ENCODE measurements around the gene LIN54. TPM values are rescaled to one million over a fixed set of nuclear protein-coding genes. Genes with fewer than 3 reads are reported as not detected.
A peak's percentile ranks its signal among the peaks of the same experiment; 100 is the strongest.

LIN54 gene
- total and polyA plus RNA-seq, 9 of the 15 experiments (the other 6 are each of a cell fraction or from before 2014, with no cell fraction given): 2.2 to 22.5 (median 15.8) TPM

- no peak overlapping the region for H3K9ac ChIP-seq (ENCODE audit: insufficient read depth in 1 of 2, low read depth in 2 of 2, low read length in 2 of 2)
- H3K4me2 ChIP-seq (ENCODE audit: insufficient read depth, low read length): no peak overlapping the region
- FAIRE-seq (no peak), ATAC-seq (no peak), DNase-seq (ENCODE audit: extremely low read depth in 1 of 4, low spot score in 3 of 4) (no peak)
- in situ Hi-C loops (cut with MboI): no loop called here
- no peak for TF ChIP-seq FOS (IDR thresholded peaks at IDR 0.05; ENCODE audit: extremely low read depth, insufficient read length)
- peak; percentile 40; the same call in 1 of the 2 replicates for TF ChIP-seq NFIC (IDR thresholded peaks at IDR 0.05)
- H4K20me1 ChIP-seq (replicated peaks; ENCODE audit: control insufficient read depth, insufficient read depth, low read length): no peaks in the 10 kb centered on the region
- H3K9me3 ChIP-seq (replicated peaks; ENCODE audit: control insufficient read depth, insufficient read depth, low read depth, low read length): no peaks in the 10 kb centered on the region
- POLR2A ChIA-PET: interaction anchor here (0.8 to 1.8 kb wide), 2 partner anchors 12 to 238 kb away, joined by 3 to 10 read pairs; partner anchors contain the start of genes COPS4 and COQ2
- no peak overlapping the region for H3K27ac ChIP-seq (ENCODE audit: extremely low read depth, low read depth, low read length)
- 83% methylated on average over 8 of the region's 8 CpGs for WGBS (ENCODE audit: insufficient coverage, low coverage, missing lambda C conversion rate)
- H3K4me3 ChIP-seq: no peak overlapping the region
- BruUV-seq (replicated peaks): no TSS peak
- H3K27me3 ChIP-seq (ENCODE audit: control insufficient read depth in 2 of 2, insufficient read depth in 2 of 2, low read length in 2 of 2): no peaks in the 10 kb centered on the region
- no peaks in the 10 kb centered on the region for H3K4me1 ChIP-seq (replicated peaks in 1 of 2; ENCODE audit: control insufficient read depth in 2 of 2, insufficient read depth in 2 of 2, low read length in 2 of 2)
- CTCF ChIA-PET (ENCODE audit: low intra/inter-chr PET ratio): interaction anchor here (0.6 kb wide), 1 partner anchor 27 kb away, joined by 5 read pairs; no protein-coding TSS in a partner anchor
- H3K36me3 ChIP-seq (ENCODE audit: control insufficient read depth, insufficient read depth, low read length): peaks cover 43% of the 10 kb centered on the region; the same call in 2 of the 3 replicates
- H3K79me2 ChIP-seq (ENCODE audit: control insufficient read depth, insufficient read depth, low read length): peaks cover 25% of the 10 kb centered on the region; the same call in 2 of the 3 replicates
- intact Hi-C loops (cut with micrococcal nuclease): no loop called here
- no peak overlapping the region for H2AFZ ChIP-seq (ENCODE audit: low read depth, low read length)
- no peaks in the 10 kb centered on the region for H3K9me1 ChIP-seq (ENCODE audit: control insufficient read depth, insufficient read depth, low read length)
Measured at GRCh38 chr4:83046693-83047473, 36.3 kb upstream of the LIN54 start.

DNA sequence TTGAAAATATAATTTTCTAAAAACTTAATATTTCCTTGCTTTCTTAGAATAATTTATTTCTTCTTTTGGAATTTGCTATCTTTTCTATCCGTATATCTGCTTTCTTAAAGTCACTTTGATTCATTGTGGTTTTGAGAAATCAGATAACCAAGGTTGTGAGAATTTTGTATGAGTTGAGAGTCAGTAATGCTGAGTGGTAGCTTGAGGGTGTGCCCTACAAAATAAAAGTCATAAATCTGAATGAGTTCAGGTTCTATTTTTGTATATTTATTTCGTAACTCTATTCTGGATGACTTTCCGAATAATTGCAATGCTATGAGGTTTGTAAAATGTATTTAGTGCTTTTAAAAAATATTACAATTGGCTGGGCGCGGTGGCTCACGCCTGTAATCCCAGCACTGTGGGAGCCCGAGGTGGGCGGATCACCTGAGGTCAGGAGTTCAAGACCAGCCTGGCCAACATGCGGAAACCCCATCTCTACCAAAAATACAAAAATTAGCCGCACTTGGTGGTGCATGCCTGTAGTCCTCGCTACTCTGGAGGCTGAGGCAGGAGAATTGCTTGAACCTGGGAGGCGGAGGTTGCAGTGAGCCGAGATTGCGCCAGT, 33.3 kb upstream of the LIN54 start:
- Histone ChIP-seq H3K27me3 (ENCODE audit: control insufficient read depth in 2 of 2, insufficient read depth in 2 of 2, low read length in 2 of 2) (no peaks in the 10 kb centered on the region), H3K9me1 (ENCODE audit: control insufficient read depth, insufficient read depth, low read length) (no peaks in the 10 kb centered on the region), H3K36me3 (ENCODE audit: control insufficient read depth, insufficient read depth, low read length) (peaks cover 15% of the 10 kb centered on the region; the same call in 1 of the 3 replicates), H3K4me1 (replicated peaks in 1 of 2; ENCODE audit: control insufficient read depth in 2 of 2, insufficient read depth in 2 of 2, low read length in 2 of 2) (no peaks in the 10 kb centered on the region; a peak in 1 of 5 replicates), H2AFZ (ENCODE audit: low read depth, low read length) (no peak overlapping the region), H3K27ac (ENCODE audit: extremely low read depth, low read depth, low read length) (no peak overlapping the region), H3K4me2 (ENCODE audit: insufficient read depth, low read length) (no peak overlapping the region), H4K20me1 (replicated peaks; ENCODE audit: control insufficient read depth, insufficient read depth, low read length) (no peaks in the 10 kb centered on the region), H3K9me3 (replicated peaks; ENCODE audit: control insufficient read depth, insufficient read depth, low read depth, low read length) (no peaks in the 10 kb centered on the region), H3K79me2 (ENCODE audit: control insufficient read depth, insufficient read depth, low read length) (peaks cover 50% of the 10 kb centered on the region), H3K9ac (ENCODE audit: insufficient read depth in 1 of 2, low read depth in 2 of 2, low read length in 2 of 2) (no peak overlapping the region), H3K4me3 (no peak overlapping the region)
- 81% methylated on average over 13 of the region's 14 CpGs for WGBS (ENCODE audit: insufficient coverage, low coverage, missing lambda C conversion rate)
- ATAC-seq: no peak
- in situ Hi-C loops (cut with MboI): no loop called here
- ChIA-PET POLR2A (no interaction called here), CTCF (ENCODE audit: low intra/inter-chr PET ratio) (no interaction called here)
- no TSS peak for BruUV-seq (replicated peaks)
- DNase-seq (ENCODE audit: extremely low read depth in 1 of 4, low spot score in 3 of 4): no peak
- FAIRE-seq: no peak
- intact Hi-C loops (cut with micrococcal nuclease): no loop called here
- no peak for TF ChIP-seq BDP1 (IDR thresholded peaks at IDR 0.05; ENCODE audit: insufficient read depth, insufficient read length)
- no peak for TF ChIP-seq DMBX1 (CRISPR knock-in tag; IDR thresholded peaks at IDR 0.05; ENCODE audit: borderline replicate concordance)
- TF ChIP-seq, protein P1, sequence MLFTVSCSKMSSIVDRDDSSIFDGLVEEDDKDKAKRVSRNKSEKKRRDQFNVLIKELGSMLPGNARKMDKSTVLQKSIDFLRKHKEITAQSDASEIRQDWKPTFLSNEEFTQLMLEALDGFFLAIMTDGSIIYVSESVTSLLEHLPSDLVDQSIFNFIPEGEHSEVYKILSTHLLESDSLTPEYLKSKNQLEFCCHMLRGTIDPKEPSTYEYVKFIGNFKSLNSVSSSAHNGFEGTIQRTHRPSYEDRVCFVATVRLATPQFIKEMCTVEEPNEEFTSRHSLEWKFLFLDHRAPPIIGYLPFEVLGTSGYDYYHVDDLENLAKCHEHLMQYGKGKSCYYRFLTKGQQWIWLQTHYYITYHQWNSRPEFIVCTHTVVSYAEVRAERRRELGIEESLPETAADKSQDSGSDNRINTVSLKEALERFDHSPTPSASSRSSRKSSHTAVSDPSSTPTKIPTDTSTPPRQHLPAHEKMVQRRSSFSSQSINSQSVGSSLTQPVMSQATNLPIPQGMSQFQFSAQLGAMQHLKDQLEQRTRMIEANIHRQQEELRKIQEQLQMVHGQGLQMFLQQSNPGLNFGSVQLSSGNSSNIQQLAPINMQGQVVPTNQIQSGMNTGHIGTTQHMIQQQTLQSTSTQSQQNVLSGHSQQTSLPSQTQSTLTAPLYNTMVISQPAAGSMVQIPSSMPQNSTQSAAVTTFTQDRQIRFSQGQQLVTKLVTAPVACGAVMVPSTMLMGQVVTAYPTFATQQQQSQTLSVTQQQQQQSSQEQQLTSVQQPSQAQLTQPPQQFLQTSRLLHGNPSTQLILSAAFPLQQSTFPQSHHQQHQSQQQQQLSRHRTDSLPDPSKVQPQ (CRISPR knock-in tag; IDR thresholded peaks at IDR 0.05; ENCODE audit: borderline replicate concordance): no peak
- peak; percentile 87 for TF ChIP-seq MYNN (IDR thresholded peaks at IDR 0.05)
- TF ChIP-seq MYNN (CRISPR knock-in tag; IDR thresholded peaks at IDR 0.05): no peak; the same call in 1 of the 2 replicates
- TF ChIP-seq HEY1 (CRISPR knock-in tag; IDR thresholded peaks at IDR 0.05; ENCODE audit: borderline replicate concordance): no peak
